IMR-90 (cell line): Measurements from ENCODE around the gene HOXD13. TPM values are rescaled to one million over a fixed set of nuclear protein-coding genes. Genes with fewer than 3 reads are reported as not detected.

Source experiments
- ATAC-seq: fragments of 200-7000 bp; cut with Tn5 transposase; 2 replicates; pipeline ENCODE4 v1.9.1; 2020; ENCODE audit warnings: low read depth, mild to moderate bottlenecking, moderate library complexity
- BruUV-seq: library from RNA; stranded (reverse); fragments of 400-500 nt; replicated peaks from 2 replicates; lab custom pipeline; 2021; lab: Mats Ljungman, UMichigan
- CTCF ChIA-PET: fragments of 300-600 bp; formaldehyde crosslinking; extraction: SDS; loops from one replicate; lab custom pipeline; 2021; ENCODE audit warnings: antibody characterized with exemption; lab: Yijun Ruan, JAX
- POLR2A ChIA-PET: fragments of 300-600 bp; sonication (Branson Sonifier 250); formaldehyde crosslinking; loops from one replicate; lab custom pipeline; 2022; ENCODE audit warnings: antibody characterized with exemption; ENCODE audit not compliant: unreplicated experiment; lab: Charles Lee
- DNase-seq: peaks from one replicate; pipeline ENCODE4 v3.0.0; 2013
- H2AFZ ChIP-seq: replicated peaks from 2 replicates; pipeline ENCODE3; 2013; ENCODE audit warnings: low read length, mild to moderate bottlenecking; ENCODE audit not compliant: poor library complexity
- H2AK5ac ChIP-seq: 2 replicates; pipeline ENCODE4 v1.6.1; 2013; ENCODE audit warnings: low read depth, low read length, inconsistent platforms
- H2AK9ac ChIP-seq: replicated peaks from 2 replicates; pipeline ENCODE3; 2013; ENCODE audit warnings: mild to moderate bottlenecking, low read depth, low read length, moderate library complexity; ENCODE audit not compliant: poor library complexity
- H2BK120ac ChIP-seq: 2 replicates; pipeline ENCODE4 v1.6.1; 2013; ENCODE audit warnings: low read depth, low read length, inconsistent platforms
- H2BK15ac ChIP-seq: 3 replicates; pipeline ENCODE4 v1.6.1; 2013; ENCODE audit warnings: low read depth, low read length, inconsistent platforms
- H2BK20ac ChIP-seq: 2 replicates; pipeline ENCODE4 v1.6.1; 2013; ENCODE audit warnings: low read depth, mild to moderate bottlenecking, inconsistent platforms, low read length, moderate library complexity
- H2BK5ac ChIP-seq: 2 replicates; pipeline ENCODE4 v1.6.1; 2013; ENCODE audit warnings: mild to moderate bottlenecking, low read depth, low read length, inconsistent platforms; ENCODE audit not compliant: poor library complexity, severe bottlenecking
- H3K14ac ChIP-seq: replicated peaks from 2 replicates; pipeline ENCODE4 v1.6.1; 2013; ENCODE audit warnings: low read depth, low read length, inconsistent platforms
- H3K18ac ChIP-seq: 2 replicates; pipeline ENCODE4 v1.6.1; 2013; ENCODE audit warnings: low read depth, low read length, control low read depth
- H3K23ac ChIP-seq: 2 replicates; pipeline ENCODE4 v1.6.1; 2013; ENCODE audit warnings: low read depth, low read length, inconsistent platforms
- H3K27ac ChIP-seq: 2 replicates; pipeline ENCODE4 v1.5.1; 2013; ENCODE audit warnings: mild to moderate bottlenecking, control low read depth, low read length; ENCODE audit not compliant: insufficient read depth
- H3K27me3 ChIP-seq: 2 replicates; pipeline ENCODE4 v1.6.1; 2013; ENCODE audit warnings: low read length; ENCODE audit not compliant: control insufficient read depth, insufficient read depth
- H3K36me3 ChIP-seq: 2 replicates; pipeline ENCODE4 v1.6.1; 2013; ENCODE audit warnings: low read length, mixed read lengths; ENCODE audit not compliant: control insufficient read depth, insufficient read depth
- H3K4ac ChIP-seq: 2 replicates; pipeline ENCODE4 v1.6.1; 2013; ENCODE audit warnings: low read depth, low read length, inconsistent platforms
- H3K4me1 ChIP-seq: 2 replicates; pipeline ENCODE4 v1.6.1; 2013; ENCODE audit warnings: low read length, mixed read lengths; ENCODE audit not compliant: control insufficient read depth, insufficient read depth
- H3K4me2 ChIP-seq: 2 replicates; pipeline ENCODE4 v1.6.1; 2013; ENCODE audit warnings: low read depth, mild to moderate bottlenecking, control low read depth, low read length, moderate library complexity
- H3K4me3 ChIP-seq: 2 replicates; pipeline ENCODE4 v1.5.1; 2013; ENCODE audit warnings: low read depth, mild to moderate bottlenecking, control low read depth, low read length, moderate library complexity; ENCODE audit not compliant: insufficient read depth
- H3K56ac ChIP-seq: 2 replicates; pipeline ENCODE4 v1.6.1; 2013; ENCODE audit warnings: low read length, inconsistent platforms; ENCODE audit not compliant: insufficient read depth; ENCODE audit errors: extremely low read depth
- H3K79me1 ChIP-seq, 2 experiments: 2 replicates each; pipeline ENCODE4 v1.6.1; 2013; ENCODE audit warnings: low read length in 2 of 2, inconsistent platforms in 1 of 2, low read depth in 1 of 2
- H3K9ac ChIP-seq: 2 replicates; pipeline ENCODE4 v1.6.1; 2013; ENCODE audit warnings: low read depth, low read length, control low read depth
- H3K9me1 ChIP-seq: 2 replicates; pipeline ENCODE4 v1.6.1; 2013; ENCODE audit warnings: low read length, inconsistent platforms; ENCODE audit not compliant: insufficient read depth
- H3K9me3 ChIP-seq: 2 replicates; pipeline ENCODE4 v1.6.1; 2013; ENCODE audit warnings: low read length; ENCODE audit not compliant: control insufficient read depth, insufficient read depth
- H4K20me1 ChIP-seq: 2 replicates; pipeline ENCODE4 v1.6.1; 2013; ENCODE audit warnings: low read length, inconsistent platforms; ENCODE audit not compliant: insufficient read depth
- H4K5ac ChIP-seq: 2 replicates; pipeline ENCODE4 v1.6.1; 2013; ENCODE audit warnings: mild to moderate bottlenecking, low read depth, low read length, control low read depth
- H4K8ac ChIP-seq, 2 experiments: 2 replicates each; pipeline ENCODE4 v1.6.1; 2013; ENCODE audit warnings: low read depth in 2 of 2, low read length in 2 of 2, control low read depth in 1 of 2, inconsistent platforms in 1 of 2
- H4K91ac ChIP-seq: 2 replicates; pipeline ENCODE4 v1.6.1; 2013; ENCODE audit warnings: low read depth, low read length, inconsistent platforms; ENCODE audit not compliant: insufficient read depth
- BHLHE40 ChIP-seq: fragments of 150-350 bp; IDR thresholded peaks from 2 replicates; pipeline ENCODE4 v1.6.1; 2016; ENCODE audit warnings: mild to moderate bottlenecking, low read depth, low read length
- CEBPB ChIP-seq: IDR thresholded peaks from 2 replicates; pipeline ENCODE4 v1.6.1; 2012; ENCODE audit warnings: low read depth, low read length, improper control_type of control experiment
- CHD1 ChIP-seq: IDR thresholded peaks from 2 replicates; pipeline ENCODE4 v1.6.1; 2012; ENCODE audit warnings: low read depth, low read length, improper control_type of control experiment
- ELK1 ChIP-seq: fragments of 150-350 bp; IDR thresholded peaks from 2 replicates; pipeline ENCODE4 v1.6.1; 2016; ENCODE audit warnings: low read depth, mild to moderate bottlenecking, low read length, moderate library complexity, borderline replicate concordance
- FOS ChIP-seq: fragments of 150-350 bp; IDR thresholded peaks from 2 replicates; pipeline ENCODE4 v1.6.1; 2016; ENCODE audit warnings: low read depth, low read length
- MAFK ChIP-seq: IDR thresholded peaks from 2 replicates; pipeline ENCODE4 v1.6.1; 2012; ENCODE audit warnings: low read depth, low read length, improper control_type of control experiment
- MAZ ChIP-seq: IDR thresholded peaks from 2 replicates; pipeline ENCODE4 v1.6.1; 2012; ENCODE audit warnings: low read depth, mild to moderate bottlenecking, low read length, improper control_type of control experiment, moderate library complexity, borderline replicate concordance
- MXI1 ChIP-seq: IDR thresholded peaks from 2 replicates; pipeline ENCODE4 v1.6.1; 2012; ENCODE audit warnings: low read depth, mild to moderate bottlenecking, low read length, moderate library complexity, borderline replicate concordance
- NFE2L2 ChIP-seq: fragments of 150-350 bp; IDR thresholded peaks from 2 replicates; pipeline ENCODE4 v1.6.1; 2016; ENCODE audit warnings: low read depth, mild to moderate bottlenecking, low read length
- POLR2A ChIP-seq: IDR thresholded peaks from 2 replicates; pipeline ENCODE4 v1.6.1; 2012; ENCODE audit warnings: mild to moderate bottlenecking, low read depth, low read length
- RAD21 ChIP-seq: IDR thresholded peaks from 2 replicates; pipeline ENCODE4 v1.6.1; 2012; ENCODE audit warnings: low read length, improper control_type of control experiment
- RCOR1 ChIP-seq: IDR thresholded peaks from 2 replicates; pipeline ENCODE4 v1.6.1; 2012; ENCODE audit warnings: mild to moderate bottlenecking, low read length, improper control_type of control experiment; ENCODE audit not compliant: insufficient replicate concordance
- RFX5 ChIP-seq: IDR thresholded peaks from 2 replicates; pipeline ENCODE4 v1.8.0; 2012; ENCODE audit warnings: low read depth, mild to moderate bottlenecking, low read length, moderate library complexity
- SMC3 ChIP-seq: fragments of 150-350 bp; IDR thresholded peaks from 2 replicates; pipeline ENCODE4 v1.6.1; 2016; ENCODE audit warnings: low read depth, mild to moderate bottlenecking, antibody characterized with exemption, low read length, moderate library complexity
- WGBS, 2 experiments: methylation state at CpG; one replicate each; pipeline versions ENCODE4 v1.1.5 to v1.1.7; 2013; ENCODE audit warnings: missing lambda C conversion rate in 2 of 2; ENCODE audit not compliant: insufficient read length in 1 of 2; ENCODE audit errors: extremely low coverage in 2 of 2; 5-methylcytosine and 5-hydroxymethylcytosine counted together
- dilution Hi-C: fragments of 300-500 bp; cut with HindIII; formaldehyde crosslinking; loops from one replicate; pipeline ENCODE4 v1.14.3; 2018; ENCODE audit warnings: low sequenced_read_pairs; ENCODE audit not compliant: unreplicated experiment
- in situ Hi-C: fragments of 300-500 bp; cut with MboI; formaldehyde crosslinking; loops from 3 replicates; pipeline ENCODE4 v1.14.3; 2019; ENCODE audit warnings: low sequenced_read_pairs, inconsistent platforms, mixed read lengths
- intact Hi-C: fragments of 100-400 bp; cut with micrococcal nuclease; formaldehyde crosslinking; loops from 2 replicates; pipeline ENCODE4 v1.10.0; 2022
- polyA plus RNA-seq, 3 experiments: library from polyadenylated mRNA; depleted of rRNA; stranded (reverse); fragments of >200 nt; gene quantifications; 2 replicates each; pipeline ENCODE4 v1.2.3, GENCODE V29; 2012; ENCODE audit warnings: low replicate concordance in 1 of 3
- total RNA-seq: library from RNA; depleted of rRNA; stranded (reverse); fragments of >200 nt; gene quantifications from 2 replicates; pipeline ENCODE4 v1.2.3, GENCODE V29; 2012
- TF ChIP-seq, protein P1 (sequence below): conservative IDR thresholded peaks from 2 replicates; pipeline ENCODE4 v1.5.1; 2012; ENCODE audit warnings: mild to moderate bottlenecking, low read depth, low read length, improper control_type of control experiment
- TF ChIP-seq, protein P2 (sequence below): fragments of 150-350 bp; IDR thresholded peaks from 2 replicates; pipeline ENCODE4 v1.6.1; 2017; ENCODE audit warnings: mild to moderate bottlenecking, antibody characterized with exemption, low read length, low read depth

HOXD13 gene
- total and polyA plus RNA-seq, 2 of the 4 experiments (the other 2 are of a cell fraction) = not detected

DNA sequence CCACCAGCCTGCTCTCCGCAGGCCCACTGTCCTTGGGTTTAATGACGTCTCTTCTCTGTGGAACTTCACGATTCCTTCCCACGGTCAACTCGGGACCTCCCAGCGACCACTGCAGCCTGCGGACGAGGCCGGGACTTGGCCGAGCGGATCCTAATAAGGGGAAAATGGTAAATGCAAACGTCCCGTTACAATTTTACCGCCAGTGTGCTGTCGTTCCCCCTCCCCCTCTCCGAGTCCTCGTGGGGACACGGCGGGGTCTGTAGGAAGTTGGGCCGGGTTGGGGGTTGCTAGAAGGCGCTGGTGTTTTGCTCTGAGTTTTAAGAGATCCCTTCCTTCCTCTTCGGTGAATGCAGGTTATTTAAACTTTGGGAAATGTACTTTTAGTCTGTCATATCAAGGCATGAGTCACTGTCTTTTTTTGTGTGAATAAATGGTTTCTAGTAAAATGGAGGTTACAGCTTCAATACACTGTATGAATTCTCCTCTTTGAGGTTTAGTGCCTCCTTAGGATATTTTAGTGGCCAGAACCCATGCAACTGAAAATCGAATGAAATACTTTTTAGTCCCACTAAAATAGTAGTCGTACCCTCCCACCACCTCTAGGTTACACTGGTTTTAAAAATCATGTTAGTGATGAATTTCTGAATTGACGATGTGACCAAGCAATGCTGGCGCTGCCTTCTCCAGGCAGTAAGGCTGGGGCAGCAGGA is 16.8 kb downstream of the HOXD13 start:
- peaks cover 92% of the 10 kb centered on the region for H3K27me3 ChIP-seq
- H3K36me3 ChIP-seq = no peaks in the 10 kb centered on the region
- no peak overlapping the region for H4K8ac ChIP-seq
- dilution Hi-C loops (no loop called here), intact Hi-C loops (no loop called here), in situ Hi-C loops (no loop called here)
- no peak overlapping the region for H3K4me3 ChIP-seq
- no peak overlapping the region for H2AFZ ChIP-seq
- WGBS, 2 experiments = no CpG with 5 or more reads among the region's 26 CpGs
- no peak overlapping the region for H2BK5ac ChIP-seq
- no peak overlapping the region for H3K27ac ChIP-seq
- no peaks in the 10 kb centered on the region for H3K9me1 ChIP-seq
- no peak overlapping the region for H3K56ac ChIP-seq
- H2BK15ac ChIP-seq = no peak overlapping the region
- no peak overlapping the region for H4K5ac ChIP-seq
- H3K9ac ChIP-seq = no peak overlapping the region
- DNase-seq (no peak), ATAC-seq (no peak)
- H2AK9ac ChIP-seq = no peak overlapping the region
- no peak overlapping the region for H3K4ac ChIP-seq
- CTCF ChIA-PET = interaction anchor here (0.9 kb wide), 1 partner anchor 18 kb away, joined by 4 read pairs; no protein-coding TSS in a partner anchor
- no peak overlapping the region for H3K18ac ChIP-seq
- H3K14ac ChIP-seq = no peak overlapping the region
- no peaks in the 10 kb centered on the region for H3K79me1 ChIP-seq
- H2BK20ac ChIP-seq = no peak overlapping the region
- no peak overlapping the region for H3K23ac ChIP-seq
- H3K4me1 ChIP-seq = no peaks in the 10 kb centered on the region
- H3K4me2 ChIP-seq = no peak overlapping the region; the same call in 1 of the 2 replicates
- no peaks in the 10 kb centered on the region for H4K20me1 ChIP-seq
- no peak overlapping the region for H2AK5ac ChIP-seq
- H2BK120ac ChIP-seq = no peak overlapping the region
- no peak overlapping the region for H4K91ac ChIP-seq
- peaks cover 5% of the 10 kb centered on the region for H3K9me3 ChIP-seq
- BruUV-seq = no TSS peak
- TF ChIP-seq RCOR1 (no peak), MAFK (no peak), RFX5 (no peak), CEBPB (no peak), MAZ (no peak), RAD21 (no peak), FOS (no peak), NFE2L2 (no peak), CHD1 (no peak), SMC3 (no peak), MXI1 (no peak), POLR2A (no peak), ELK1 (no peak), BHLHE40 (no peak)
- TF ChIP-seq, protein P1, sequence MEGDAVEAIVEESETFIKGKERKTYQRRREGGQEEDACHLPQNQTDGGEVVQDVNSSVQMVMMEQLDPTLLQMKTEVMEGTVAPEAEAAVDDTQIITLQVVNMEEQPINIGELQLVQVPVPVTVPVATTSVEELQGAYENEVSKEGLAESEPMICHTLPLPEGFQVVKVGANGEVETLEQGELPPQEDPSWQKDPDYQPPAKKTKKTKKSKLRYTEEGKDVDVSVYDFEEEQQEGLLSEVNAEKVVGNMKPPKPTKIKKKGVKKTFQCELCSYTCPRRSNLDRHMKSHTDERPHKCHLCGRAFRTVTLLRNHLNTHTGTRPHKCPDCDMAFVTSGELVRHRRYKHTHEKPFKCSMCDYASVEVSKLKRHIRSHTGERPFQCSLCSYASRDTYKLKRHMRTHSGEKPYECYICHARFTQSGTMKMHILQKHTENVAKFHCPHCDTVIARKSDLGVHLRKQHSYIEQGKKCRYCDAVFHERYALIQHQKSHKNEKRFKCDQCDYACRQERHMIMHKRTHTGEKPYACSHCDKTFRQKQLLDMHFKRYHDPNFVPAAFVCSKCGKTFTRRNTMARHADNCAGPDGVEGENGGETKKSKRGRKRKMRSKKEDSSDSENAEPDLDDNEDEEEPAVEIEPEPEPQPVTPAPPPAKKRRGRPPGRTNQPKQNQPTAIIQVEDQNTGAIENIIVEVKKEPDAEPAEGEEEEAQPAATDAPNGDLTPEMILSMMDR = no peak
- TF ChIP-seq, protein P2, sequence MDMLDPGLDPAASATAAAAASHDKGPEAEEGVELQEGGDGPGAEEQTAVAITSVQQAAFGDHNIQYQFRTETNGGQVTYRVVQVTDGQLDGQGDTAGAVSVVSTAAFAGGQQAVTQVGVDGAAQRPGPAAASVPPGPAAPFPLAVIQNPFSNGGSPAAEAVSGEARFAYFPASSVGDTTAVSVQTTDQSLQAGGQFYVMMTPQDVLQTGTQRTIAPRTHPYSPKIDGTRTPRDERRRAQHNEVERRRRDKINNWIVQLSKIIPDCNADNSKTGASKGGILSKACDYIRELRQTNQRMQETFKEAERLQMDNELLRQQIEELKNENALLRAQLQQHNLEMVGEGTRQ = no peak
- POLR2A ChIA-PET = no interaction called here
